NCI-H2107 treated with DMSO at 0.1 percent for 48 hours (cell line): Measurements from ENCODE around the gene AFF3.
"Not testable (repeated sequence)": the region's sequence is repeated elsewhere in the genome, so short reads cannot be mapped to it uniquely, and the experiment has no call there.

Experiments
- DNase-seq: peaks from one replicate; lab custom pipeline; 2025; ENCODE audit not compliant: unreplicated experiment; lab: John Stamatoyannopoulos, UW

The AFF3 gene

DNA sequence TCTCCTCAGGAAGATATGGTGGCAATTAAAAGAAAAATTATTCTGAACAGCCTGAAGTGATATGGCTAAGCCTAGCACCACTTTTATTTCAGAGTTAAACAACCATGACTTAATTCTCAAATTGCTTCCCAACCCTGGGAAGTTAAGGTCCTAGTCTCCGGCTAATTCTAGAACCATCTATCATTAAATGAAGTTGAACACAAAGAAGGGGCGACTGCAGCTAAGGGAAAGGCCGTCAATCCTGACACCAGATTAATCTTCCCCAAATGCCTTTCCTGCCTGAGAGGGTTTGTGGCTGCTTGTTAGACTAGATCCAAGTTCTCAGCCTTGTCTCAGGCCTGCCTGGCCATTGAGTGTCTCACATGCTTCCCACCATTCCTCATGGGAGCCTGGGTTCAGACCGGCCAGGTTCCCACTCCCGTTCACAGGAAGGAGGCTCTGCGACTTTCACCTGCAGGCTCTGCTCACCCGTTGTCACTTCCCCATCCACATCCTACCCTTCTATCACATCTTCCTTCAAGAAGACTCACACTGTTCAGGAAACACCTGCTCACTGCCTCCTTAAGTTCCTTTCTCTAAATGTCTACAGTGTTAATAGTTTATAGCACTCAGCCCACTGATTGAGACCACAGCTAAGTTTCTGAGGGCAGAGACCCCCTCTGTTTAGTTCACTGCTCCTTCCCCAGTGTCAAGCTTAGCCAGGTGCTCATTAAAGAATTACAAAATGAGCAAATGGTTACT is 369.6 kb downstream of the AFF3 start:
- no peak for DNase-seq

DNA sequence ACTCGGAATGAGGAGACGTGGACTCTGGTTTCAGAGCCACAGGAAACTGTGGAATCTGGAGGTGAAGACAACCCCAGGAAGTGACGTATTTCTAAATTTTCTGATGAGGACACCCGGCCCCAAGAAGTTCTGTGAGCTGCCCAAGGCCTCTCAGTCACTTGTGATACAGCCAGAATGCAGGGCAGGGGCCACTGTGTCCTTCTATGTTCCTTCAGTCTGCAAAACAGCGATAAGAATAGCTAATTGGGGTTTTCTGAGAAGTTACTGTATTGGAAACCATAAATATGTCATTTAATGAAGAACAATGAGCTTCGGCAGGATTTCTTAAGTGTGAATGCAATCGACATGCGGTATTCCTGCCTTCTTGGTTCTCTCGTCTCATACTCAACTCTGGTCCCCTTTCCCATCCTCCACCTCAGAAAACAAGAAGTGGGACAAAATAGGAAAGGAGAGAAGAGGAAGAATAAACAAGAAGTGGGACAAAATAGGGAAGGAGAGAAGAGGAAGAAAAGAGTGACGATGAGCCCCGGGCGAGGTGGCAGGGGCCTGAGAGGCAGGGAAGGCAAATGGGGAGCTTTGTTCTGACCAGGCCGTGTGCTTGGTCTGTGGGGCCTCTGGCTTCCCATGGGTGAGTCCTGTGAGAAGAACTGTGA is 370.6 kb downstream of the AFF3 start:
- no peak for DNase-seq

DNA sequence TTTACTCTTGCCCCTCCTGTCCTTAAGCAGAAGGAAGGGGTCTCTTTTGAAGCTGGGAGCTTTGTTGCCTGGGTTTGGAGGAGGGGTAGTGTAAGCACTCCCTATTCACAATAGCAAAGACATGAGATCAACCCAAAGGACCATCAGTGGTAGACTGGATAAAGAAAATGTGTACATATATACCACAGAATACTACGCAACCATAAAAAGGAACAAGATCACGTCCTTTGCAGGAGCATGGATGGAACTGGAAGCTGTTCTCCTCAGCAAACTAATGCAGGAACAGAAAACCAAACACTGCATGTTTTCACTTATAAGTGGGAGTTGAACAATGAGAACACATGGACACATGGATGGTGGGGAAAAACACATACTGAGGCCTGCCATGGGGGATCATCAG is 371.5 kb downstream of the AFF3 start:
- no peak for DNase-seq

DNA sequence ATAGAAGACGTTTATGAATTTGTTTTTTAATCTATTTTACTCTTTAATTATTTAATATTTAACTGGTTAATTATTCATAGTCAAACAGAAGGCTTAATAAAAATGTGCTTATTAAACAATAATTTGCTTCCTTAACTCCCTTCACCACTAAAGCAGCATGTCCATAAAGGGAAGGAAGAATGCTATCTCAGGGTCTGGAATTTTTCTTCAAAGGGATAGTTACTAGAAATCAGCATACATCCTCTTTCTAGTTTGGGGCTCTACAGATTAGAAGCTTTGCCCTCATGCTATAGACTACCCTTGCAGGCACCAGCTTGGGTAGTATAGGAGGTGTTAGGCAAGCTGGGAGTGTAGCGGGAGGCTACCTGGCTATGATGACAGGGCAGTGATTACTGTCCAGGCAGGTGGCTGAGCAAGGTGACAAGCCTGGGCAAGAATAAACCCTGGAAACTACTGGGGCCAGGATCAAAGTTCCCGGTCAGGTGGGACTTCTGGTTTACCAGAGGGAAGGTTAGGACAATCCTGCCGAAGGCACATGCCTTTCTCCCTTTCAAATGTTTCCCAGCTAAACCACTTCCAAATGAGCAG is 376.6 kb downstream of the AFF3 start:
- DNase-seq, result no peak

DNA sequence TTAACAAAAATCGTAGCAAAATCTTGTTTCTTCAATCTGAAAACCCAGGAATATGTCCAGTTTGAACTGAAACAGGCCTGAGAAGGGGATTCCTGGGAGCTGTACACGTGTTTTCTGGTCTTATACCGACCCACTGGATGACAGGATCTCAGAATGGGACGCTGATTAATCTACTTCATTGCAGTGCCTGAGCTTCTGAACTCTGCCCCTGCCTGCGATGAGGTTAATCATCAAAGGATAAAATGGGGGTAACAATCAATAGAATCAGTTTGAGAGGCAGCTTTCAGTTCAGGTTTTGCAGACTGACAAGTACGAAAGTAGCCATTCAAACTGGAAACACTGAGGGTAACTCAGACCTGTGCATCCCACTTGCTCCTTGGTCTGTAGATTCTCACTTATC is 378.6 kb downstream of the AFF3 start:
- DNase-seq, result no peak

DNA sequence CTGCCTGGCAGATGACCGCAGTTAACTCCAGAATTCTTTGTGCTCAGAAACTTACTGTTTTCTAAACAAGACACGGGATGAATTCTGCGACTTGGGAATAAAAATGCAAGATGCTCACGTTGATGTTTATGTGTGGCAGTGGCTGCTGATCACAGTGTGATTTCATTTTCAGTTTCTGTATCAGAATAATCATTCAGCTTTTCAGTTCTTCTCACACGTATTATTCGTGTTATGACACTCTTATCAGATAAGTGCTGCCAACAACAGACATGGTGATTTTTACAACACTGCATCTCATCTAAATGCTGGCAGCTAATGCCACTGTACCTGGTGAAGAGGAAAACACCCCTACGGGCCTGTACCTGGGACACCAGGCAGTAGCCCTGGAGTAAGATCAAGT is 379.7 kb downstream of the AFF3 start:
- no peak for DNase-seq

DNA sequence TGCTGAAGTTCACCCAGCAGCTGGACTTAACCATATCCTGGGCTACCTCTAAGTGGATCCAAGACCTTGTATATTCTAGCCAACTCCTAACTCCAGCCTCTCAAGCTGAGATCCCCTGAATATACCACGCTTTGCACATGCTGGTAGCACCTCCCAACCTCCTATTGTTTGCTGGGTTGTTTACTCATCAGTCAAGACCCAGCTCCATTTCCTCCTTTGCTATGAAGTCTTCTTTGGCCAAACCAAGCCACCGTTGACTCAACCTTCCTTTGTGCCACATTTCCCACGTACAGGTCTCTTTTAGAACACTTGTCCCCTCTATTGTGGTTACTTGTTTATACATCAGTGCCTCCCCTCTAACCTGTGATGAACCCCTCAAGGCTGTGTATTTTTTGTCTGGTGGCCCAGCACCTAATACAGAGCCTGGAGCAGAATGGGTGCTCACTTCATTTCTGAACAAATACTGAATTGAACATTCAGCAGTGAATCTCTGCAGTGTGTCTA is 384.7 kb downstream of the AFF3 start:
- DNase-seq, result no peak

DNA sequence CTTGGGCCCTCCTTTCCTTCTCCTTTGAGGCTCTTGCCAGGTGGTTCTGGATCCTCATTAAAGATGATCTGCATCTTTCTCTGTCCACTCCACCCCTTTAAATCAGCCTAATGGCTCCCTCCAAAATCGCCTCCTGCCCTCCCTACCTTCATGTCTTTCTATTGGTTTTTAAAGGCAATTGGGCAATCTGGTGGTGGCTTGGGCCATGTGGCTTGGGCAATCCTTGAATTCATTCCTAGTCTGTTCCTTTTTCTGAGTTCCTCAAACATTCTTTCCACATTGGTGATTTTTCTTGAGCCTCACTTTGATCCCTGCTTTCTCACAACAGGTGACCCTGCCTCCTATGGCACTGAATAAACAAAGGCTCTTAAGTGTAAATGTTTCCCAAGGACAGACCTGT is 386.3 kb downstream of the AFF3 start:
- DNase-seq, result no peak

DNA sequence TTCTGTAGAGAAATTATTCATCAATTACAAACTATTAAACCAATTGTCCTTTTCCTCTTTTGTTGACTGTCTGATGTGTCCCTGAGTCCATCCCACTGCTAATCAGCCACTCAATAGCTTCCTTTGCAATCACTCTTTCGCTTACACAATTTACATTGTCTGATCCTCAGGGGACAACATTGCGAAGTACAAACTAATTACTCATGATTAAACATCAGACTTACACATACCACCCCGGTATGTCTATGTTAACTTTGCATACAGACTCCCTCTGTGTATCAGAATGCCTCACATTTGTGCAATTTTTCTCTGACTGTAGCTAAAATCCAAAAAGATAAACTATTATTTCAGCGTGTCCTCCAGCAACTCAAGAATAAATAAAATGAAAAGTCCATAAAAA is 388.2 kb downstream of the AFF3 start:
- DNase-seq, result no peak

DNA sequence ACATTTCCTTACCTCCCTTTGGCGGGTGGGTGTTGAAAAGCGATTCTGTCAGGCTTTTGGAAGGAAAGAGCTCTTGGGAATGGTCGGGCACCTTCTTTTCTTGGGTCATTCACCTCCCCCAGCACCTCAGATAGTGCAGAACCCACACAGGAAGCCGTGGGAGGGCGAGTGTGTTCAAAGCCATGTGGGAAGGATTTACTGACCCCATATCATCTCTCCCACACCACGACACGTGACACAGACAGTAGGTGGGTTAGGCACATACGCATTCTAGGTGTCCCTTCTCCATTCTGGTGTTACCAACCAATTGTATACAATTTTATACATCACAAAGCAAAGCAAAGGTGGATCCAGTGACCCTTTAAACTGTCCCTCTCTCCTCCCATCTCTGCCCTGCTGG is 388.9 kb downstream of the AFF3 start:
- DNase-seq, result no peak

DNA sequence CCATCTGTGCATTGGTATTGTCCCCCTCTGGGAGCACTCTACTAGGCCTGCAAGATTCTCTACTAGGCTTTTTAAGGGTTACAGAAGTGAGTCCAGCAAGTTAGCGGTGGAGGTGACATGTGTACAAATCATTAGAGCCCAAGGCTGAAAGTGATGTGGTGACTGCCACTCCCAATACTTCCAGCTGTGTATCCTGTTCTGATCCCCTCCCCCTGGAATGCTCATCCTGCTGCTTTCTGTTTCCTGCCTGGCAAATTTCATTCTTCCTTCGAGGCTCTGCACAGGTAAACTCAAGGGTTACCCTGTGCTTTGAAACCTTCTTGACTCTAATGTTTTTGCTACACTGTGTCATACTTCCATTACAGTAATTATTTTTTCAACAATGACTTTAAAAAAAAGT is 394.0 kb downstream of the AFF3 start:
- DNase-seq, result no peak

DNA sequence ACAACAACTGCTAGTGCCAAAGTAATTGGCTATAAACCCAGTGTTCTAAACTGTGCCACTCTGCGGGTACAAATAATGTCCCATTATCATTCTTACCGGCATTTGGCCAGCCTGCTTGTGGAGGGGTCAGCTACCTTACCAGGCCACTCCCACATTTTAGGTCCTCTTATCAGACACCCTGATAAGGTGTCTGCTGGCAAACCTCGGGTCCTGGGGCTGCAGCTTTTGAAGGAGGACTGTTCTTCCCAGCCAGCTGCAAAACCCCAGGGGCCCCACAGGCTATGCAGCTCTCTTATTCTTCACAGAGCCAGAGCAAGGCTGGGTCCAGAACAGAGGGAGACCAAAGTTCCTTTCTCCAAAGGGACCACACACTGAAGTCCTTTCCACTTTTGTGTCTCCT is 394.5 kb downstream of the AFF3 start:
- no peak for DNase-seq

DNA sequence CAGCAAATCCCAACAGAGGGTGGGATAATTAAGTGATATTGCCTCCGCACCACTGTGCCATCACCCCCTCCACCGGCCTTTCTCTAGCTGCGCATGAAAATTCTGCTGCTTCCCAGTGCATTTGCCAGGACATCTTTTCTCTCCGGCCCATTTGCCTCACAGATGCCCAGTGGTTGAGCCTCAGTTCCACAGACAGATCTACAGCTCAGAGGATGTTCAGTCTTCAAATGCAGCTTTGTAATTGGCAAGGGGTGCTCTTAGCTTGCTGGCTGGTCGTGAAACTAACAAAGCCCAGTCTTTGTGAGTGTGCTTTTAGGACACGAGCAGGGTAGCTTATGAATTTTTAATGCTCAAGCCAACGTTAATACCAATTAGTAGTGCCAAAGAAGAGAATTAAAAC is 399.2 kb downstream of the AFF3 start:
- no peak for DNase-seq

DNA sequence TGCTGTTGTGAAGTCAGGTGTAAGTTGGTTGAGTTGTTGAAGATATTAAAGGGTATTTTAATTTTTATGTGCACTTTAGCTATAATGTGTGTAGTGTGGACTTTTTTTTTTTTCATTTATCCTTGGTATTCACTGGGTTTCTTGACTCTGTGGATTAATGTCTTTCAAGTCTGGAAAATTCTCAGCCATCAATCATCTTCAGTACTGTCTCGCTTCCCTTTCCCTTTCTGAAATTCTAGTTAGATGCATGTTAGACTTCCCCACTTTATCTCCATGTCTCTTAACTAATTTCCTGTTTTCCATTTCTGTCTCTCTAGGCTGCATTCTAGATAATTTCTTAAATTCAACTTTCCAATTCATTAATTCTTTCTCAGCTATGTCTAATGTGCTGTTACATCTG is 404.9 kb downstream of the AFF3 start:
- DNase-seq, result no peak

DNA sequence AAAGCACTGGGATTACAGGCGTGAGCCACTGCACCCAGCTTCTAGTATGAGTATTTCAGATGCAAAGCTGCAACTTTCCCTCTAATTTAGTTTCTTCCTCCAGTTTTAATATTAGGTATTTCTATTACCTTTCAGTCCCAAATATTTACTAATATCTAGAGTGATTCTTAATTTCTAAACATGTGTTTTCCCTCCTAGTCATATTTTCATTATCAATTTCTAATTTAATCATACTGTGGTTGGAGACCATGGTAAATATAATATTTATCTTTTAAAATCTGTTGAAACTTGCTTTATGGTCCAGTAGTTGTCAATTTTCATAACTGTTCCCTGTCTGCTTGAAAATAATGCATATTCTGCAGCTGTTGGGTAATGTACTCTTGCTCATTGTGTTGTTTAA is 406.6 kb downstream of the AFF3 start:
- DNase-seq, result no peak

DNA sequence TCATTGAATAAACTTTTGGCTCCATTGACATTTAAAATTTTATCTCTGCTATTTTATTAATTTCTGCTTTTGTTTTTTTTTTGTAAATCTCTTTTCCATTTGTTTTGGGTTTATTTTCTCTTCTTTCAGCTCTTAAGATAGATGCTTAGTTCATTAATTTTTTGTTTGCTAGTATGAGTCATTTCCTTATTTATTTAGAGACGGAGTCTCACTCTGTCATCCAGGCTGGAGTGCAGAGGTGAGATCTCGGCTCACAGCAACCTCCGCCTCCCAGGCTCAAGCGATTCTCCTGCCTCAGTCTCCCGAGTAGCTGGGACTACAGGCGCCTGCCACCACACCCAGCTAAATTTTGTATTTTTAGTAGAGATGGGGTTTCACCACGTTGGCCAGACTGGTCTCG is 407.1 kb downstream of the AFF3 start:
- DNase-seq, result not testable (repeated sequence)

DNA sequence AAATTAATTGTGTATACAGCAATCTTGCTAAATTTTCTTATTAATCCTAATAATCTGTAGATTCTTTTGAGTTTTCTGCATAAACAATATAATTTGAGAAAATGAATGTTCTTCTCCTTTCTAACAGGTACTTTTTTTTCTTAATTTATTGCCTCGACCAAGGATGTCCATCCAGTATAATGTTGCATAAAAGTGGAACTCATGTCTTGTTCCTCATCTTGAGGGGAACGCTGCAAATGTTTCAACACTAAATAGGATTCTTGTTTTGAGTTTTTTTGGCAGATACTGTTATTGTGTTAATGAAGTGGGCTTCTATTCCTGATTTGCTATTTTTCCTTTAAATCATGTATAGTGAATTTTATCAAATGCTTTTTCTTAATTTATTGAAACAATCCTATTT is 408.2 kb downstream of the AFF3 start:
- no peak for DNase-seq

DNA sequence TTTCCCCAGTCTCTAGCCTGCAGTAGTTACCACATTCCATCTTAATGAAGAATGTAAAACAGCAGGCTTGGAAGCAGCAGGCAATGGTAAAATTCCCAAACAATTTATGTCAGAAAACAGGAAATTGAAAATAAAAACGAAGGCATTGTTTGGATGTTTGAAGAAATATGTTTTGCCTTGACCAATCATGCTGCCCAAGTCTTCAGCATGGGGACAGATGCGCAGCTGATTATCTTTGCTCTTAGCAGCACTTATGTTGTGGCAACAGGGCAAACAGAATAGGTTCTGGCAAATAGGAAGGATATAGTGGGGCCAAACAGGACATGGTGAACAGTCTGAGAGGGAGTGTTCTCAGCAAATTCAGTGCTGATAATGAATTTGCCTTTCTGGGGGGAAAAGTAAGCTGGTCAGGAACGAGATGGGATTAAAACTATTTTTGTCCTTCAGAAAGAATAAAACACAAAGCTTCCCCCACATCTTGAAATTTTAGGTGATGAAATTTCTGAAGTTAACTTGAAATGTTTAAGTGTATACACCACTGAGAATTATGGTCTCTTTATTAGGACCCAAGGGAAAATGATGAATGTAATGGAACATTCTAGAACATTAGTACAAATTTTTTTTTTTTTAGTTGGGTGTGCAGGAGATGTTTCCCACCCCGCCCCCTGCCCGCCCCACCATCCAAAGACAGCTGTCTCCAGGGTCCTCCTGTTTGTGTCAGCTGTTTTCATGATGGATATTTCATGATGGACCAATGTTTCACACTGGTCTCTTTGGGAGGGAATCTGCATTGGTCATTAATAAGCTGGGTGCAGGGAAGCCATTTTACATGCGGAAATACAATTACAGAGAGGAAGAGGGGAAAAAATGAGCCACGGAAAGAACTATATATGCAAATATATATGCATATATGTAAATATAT is 413.0 kb downstream of the AFF3 start:
- no peak for DNase-seq

DNA sequence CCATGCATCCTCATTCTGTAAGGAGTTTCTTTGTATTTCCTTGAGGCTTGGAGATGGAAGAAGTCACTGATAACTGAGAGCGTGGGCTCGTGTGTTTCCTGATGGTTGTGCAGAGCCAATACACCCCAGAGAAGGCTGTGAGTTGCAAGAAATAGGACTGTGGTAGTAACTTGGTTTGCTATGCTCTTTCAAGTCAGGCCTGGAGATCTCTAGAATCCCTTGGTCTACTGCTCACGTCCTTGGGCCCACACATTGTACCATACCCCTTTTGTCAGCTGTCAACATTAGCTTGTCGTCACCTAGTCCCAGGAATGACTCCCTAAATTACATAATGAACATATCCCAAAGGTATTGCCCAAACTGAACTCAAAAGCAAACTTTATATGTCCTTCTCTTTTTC is 414.2 kb downstream of the AFF3 start:
- DNase-seq, result no peak

DNA sequence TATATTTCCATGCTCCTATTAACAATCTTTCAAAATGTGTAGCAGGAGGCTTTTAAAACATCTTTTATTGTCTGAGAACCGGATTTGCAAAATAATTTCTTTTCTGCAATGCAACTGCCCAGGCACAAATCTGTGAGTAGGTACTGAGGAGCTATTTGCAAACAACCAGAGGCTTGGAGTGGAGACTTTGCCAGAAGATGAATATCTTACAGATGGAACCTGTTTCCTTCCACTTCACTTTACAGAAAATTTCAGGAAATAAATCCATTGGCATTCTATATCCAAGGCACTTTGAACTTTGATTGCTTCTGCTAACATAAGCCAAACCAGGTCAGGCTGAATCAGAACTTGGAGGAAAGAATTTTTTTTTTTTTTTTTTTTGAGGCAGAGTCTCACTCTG is 415.2 kb downstream of the AFF3 start:
- DNase-seq, result no peak

DNA sequence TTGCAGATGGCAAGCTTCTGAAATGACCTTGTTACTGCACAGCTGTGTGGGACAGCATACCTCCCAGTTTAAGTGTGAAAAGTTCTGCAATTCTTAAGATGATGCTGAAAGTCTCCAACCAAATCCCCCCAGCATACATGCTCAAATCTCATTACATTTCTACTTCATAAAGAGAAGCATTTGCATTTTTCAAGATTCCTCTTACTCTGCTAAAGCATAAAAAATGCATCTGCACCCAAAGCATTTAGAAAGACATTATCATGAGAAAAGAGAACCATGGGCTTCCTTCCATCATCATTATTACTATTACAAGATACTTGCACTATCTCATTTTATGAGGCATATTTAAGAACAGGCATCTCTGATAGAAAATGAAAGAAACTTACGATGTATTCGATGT is 415.7 kb downstream of the AFF3 start:
- no peak for DNase-seq
